Kidney (tissue), 14 donors: ENCODE results near the gene LONP2. TPM values are rescaled to one million over a fixed set of nuclear protein-coding genes. Genes with fewer than 3 reads are reported as not detected.

ENCODE experiments used
- DNase-seq, 5 donors: peaks; one replicate each; pipeline ENCODE4 v3.0.0-alpha.2; 2013 to 2020
- FAIRE-seq: peaks from 2 replicates; lab custom pipeline; 2012; peaks lifted over from hg19 to GRCh38; lab: Jason Lieb, UNC
- H3K27ac ChIP-seq, 2 donors: one replicate each; pipeline ENCODE4 v1.7.0; 2013; ENCODE audit warnings: low read depth in 2 of 2, low read length in 2 of 2, inconsistent platforms in 1 of 2
- H3K27me3 ChIP-seq: one replicate; pipeline ENCODE4 v1.7.1; 2013; ENCODE audit warnings: low read length, inconsistent platforms; ENCODE audit not compliant: control insufficient read depth, insufficient read depth
- H3K36me3 ChIP-seq, 3 donors: one replicate each; pipeline versions ENCODE4 v1.7.0 to v1.7.1; 2013; ENCODE audit warnings: low read length in 3 of 3, control low read depth in 1 of 3, inconsistent platforms in 1 of 3; ENCODE audit not compliant: insufficient read depth in 3 of 3, control insufficient read depth in 2 of 3
- H3K4me1 ChIP-seq, 3 donors: one replicate each; pipeline versions ENCODE4 v1.7.0 to v1.7.1; 2013; ENCODE audit warnings: low read length in 3 of 3, inconsistent platforms in 1 of 3, low read depth in 1 of 3; ENCODE audit not compliant: control insufficient read depth in 2 of 3, insufficient read depth in 2 of 3
- H3K4me3 ChIP-seq, 3 donors: one replicate each; pipeline versions ENCODE4 v1.7.0 to v1.8.1; 2013; ENCODE audit warnings: low read length in 3 of 3, control low read depth in 1 of 3, inconsistent platforms in 1 of 3
- H3K9ac ChIP-seq, 3 donors: one replicate each; pipeline versions ENCODE4 v1.7.0 to v1.7.1; 2013; ENCODE audit warnings: low read length in 3 of 3, control low read depth in 1 of 3, inconsistent platforms in 1 of 3
- H3K9me3 ChIP-seq, 3 donors: one replicate each; pipeline versions ENCODE4 v1.7.0 to v1.7.1; 2013; ENCODE audit warnings: low read length in 3 of 3, control low read depth in 1 of 3, inconsistent platforms in 1 of 3; ENCODE audit not compliant: control insufficient read depth in 2 of 3, insufficient read depth in 1 of 3
- CTCF ChIP-seq: IDR thresholded peaks from 3 replicates; pipeline ENCODE4 v1.5.1; 2012; ENCODE audit warnings: mild to moderate bottlenecking, moderate library complexity, borderline replicate concordance; ENCODE audit not compliant: insufficient read depth; ENCODE audit errors: extremely low read depth
- intact Hi-C: fragments of 100-400 bp; cut with DNase I; formaldehyde crosslinking; loops from one replicate; pipeline ENCODE4 v1.11.1; 2022
- polyA plus RNA-seq: library from polyadenylated mRNA; stranded (reverse); fragments of 350-450 nt; fragmentation: Illumina TruSeq; extraction: RNeasy Lipid Tissue Mini Kit (QIAGEN cat#74804); gene quantifications from one replicate; pipeline ENCODE4 v1.2.3, GENCODE V29; 2014; ENCODE audit warnings: low read depth, low replicate concordance; ENCODE audit not compliant: insufficient read depth
- total RNA-seq: library from RNA; stranded (reverse); fragmentation: NEBNext Ultra II Directional; extraction: Animal tissue kit (Norgen Biotek cat#: 25700); gene quantifications from one replicate; pipeline ENCODE4 v1.2.1, GENCODE V29; 2021
- donor health status: control.
- donor health status: control.
- donor health status: control.
- donor health status: control.
- donor health status: control.
- donor health status: DM: yes; HTN: yes; CAD: no.
- donor health status: Normal renal cell carcinoma (clear cell type).

The LONP2 gene
- total and polyA plus RNA-seq, 2 donors from 2014 or later = 24.8 to 77.1 TPM

DNA sequence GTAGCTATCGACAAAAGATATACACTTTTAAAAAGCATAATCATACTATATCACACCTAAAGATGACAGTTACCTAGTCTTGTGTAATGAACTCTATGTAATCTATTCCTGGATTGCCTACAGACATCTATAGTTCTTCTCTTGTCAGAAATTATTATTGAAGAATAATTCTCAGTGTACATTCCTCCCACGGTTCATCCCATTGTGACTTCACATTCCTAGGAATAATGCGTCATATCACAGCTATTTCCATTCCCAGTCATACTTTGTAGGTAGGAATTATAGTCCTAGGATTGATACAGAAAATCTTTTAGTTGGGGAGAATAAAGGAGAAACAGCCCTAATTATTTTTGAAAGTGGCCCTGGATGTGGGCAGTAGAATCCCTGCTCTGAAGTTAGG lies 47.2 kb downstream of the LONP2 start:
- DNase-seq (no peak), FAIRE-seq (no peak)
- intact Hi-C loops = no loop called here
- TF ChIP-seq CTCF = no peak
- Histone ChIP-seq H3K9ac (no peak overlapping the region), H3K9me3 (peaks cover 0 to 7% (median 0%) of the 10 kb centered on the region in 3 donors), H3K27me3 (no peaks in the 10 kb centered on the region), H3K36me3 (peaks cover 6 to 13% (median 12%) of the 10 kb centered on the region in 3 donors), H3K4me1 (peaks cover 0 to 4% (median 0%) of the 10 kb centered on the region in 3 donors), H3K4me3 (no peak overlapping the region), H3K27ac (no peak overlapping the region)

DNA sequence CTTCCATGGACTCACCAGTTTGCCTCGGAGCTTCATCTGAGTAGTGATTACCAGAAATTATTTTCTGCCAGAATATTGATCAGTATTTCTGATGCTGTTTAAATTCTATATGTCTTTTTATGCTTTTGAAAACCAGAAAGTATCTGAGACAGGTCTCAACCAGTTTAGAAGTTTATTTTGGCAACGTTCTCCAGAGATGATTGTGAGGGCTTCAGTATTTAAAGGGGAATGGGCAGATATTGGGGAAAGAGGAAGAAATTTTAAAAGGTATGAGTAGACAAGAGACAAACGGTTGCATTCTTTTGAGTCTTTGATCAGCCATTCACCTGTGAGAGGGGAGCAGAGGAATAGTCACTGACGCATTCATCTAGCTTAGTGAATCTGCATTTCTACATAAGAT lies 47.7 kb downstream of the LONP2 start:
- H3K36me3 ChIP-seq = peaks cover 6 to 10% (median 10%) of the 10 kb centered on the region in 3 donors
- no peak for DNase-seq
- intact Hi-C loops = no loop called here
- peaks cover 0 to 4% (median 0%) of the 10 kb centered on the region in 3 donors for H3K4me1 ChIP-seq
- peaks cover 0 to 7% (median 0%) of the 10 kb centered on the region in 3 donors for H3K9me3 ChIP-seq
- H3K27me3 ChIP-seq = no peaks in the 10 kb centered on the region
- no peak overlapping the region for H3K9ac ChIP-seq
- H3K4me3 ChIP-seq = no peak overlapping the region
- TF ChIP-seq CTCF = no peak
- no peak for FAIRE-seq
- no peak overlapping the region for H3K27ac ChIP-seq

DNA sequence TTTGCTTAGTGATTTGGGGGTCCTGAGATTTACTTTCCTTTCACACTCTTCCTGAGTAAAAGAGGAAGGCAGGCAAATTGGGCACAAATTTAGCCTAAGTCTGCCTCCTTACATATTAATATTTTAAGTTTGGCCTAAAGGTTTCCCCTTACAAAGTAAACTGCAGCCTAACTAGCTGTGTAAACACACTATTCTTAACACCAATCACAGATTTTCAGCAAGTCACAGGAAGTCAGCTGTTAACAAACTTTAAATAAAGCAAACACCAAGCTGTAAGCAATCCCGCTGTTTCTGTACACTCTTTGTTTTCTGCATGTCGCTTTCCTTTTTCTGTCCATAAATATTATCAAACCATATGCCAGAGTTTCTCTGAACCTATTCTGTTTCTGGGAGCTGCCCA lies 48.4 kb downstream of the LONP2 start:
- peaks cover 0 to 6% (median 4%) of the 10 kb centered on the region in 3 donors for H3K36me3 ChIP-seq
- peaks cover 0 to under 1% (median 0%) of the 10 kb centered on the region in 3 donors for H3K9me3 ChIP-seq
- FAIRE-seq (no peak), DNase-seq (peak in 1 of 5 donors; percentile 17)
- intact Hi-C loops = no loop called here
- H3K27me3 ChIP-seq = no peaks in the 10 kb centered on the region
- TF ChIP-seq CTCF = no peak
- peaks cover 0 to 4% (median 0%) of the 10 kb centered on the region in 3 donors for H3K4me1 ChIP-seq
- no peak overlapping the region for H3K9ac ChIP-seq
- no peak overlapping the region for H3K4me3 ChIP-seq
- no peak overlapping the region for H3K27ac ChIP-seq

DNA sequence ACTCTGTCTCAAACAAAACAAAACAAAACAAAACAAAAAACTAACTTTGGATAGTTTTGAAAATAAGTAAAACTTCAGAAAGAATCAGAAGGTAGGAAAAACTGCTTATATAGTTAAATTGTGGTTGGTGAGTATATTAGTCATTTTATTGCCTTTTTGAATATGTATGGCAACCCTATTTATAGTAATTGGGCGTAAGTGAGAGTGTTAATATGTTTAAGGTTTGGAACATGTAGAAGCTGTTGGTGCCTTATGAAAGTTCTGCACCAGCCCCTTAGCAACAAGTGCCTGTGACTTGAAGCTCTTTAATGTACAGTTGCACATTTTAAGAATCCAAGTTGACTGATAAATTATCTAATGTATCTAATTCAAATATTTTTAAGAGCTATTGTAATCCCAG lies 50.6 kb downstream of the LONP2 start:
- H3K27ac ChIP-seq = no peak overlapping the region
- no peak for DNase-seq
- FAIRE-seq = no peak
- intact Hi-C loops = no loop called here
- peaks cover 0 to 4% (median 0%) of the 10 kb centered on the region in 3 donors for H3K4me1 ChIP-seq
- no peak for TF ChIP-seq CTCF
- no peak overlapping the region for H3K4me3 ChIP-seq
- no peaks in the 10 kb centered on the region for H3K27me3 ChIP-seq
- no peaks in the 10 kb centered on the region for H3K9me3 ChIP-seq
- peaks cover 4 to 8% (median 6%) of the 10 kb centered on the region in 3 donors for H3K36me3 ChIP-seq
- H3K9ac ChIP-seq = no peak overlapping the region
